Neuronal stem cell (in vitro differentiated cells): Measurements from ENCODE around the gene PIGK.
"Not testable (repeated sequence)": the region's sequence is repeated elsewhere in the genome, so short reads cannot be mapped to it uniquely, and the experiment has no call there.

Experiments
- DNase-seq: peaks from one replicate; pipeline ENCODE4 v3.0.0-alpha.2; 2013; ENCODE audit warnings: low spot score
- H2AFZ ChIP-seq: one replicate; pipeline ENCODE4 v1.6.1; 2013; ENCODE audit warnings: mild to moderate bottlenecking, low read length, inconsistent platforms
- H2AK5ac ChIP-seq: 2 replicates; pipeline ENCODE4 v1.6.1; 2013; ENCODE audit warnings: low read depth, mild to moderate bottlenecking, inconsistent platforms, low read length, moderate library complexity, mixed read lengths
- H2BK120ac ChIP-seq: 2 replicates; pipeline ENCODE4 v1.6.1; 2013; ENCODE audit warnings: low read depth, mild to moderate bottlenecking, inconsistent platforms, low read length, moderate library complexity, mixed read lengths
- H2BK12ac ChIP-seq: one replicate; pipeline ENCODE4 v1.6.1; 2013; ENCODE audit warnings: low read length, inconsistent platforms
- H2BK15ac ChIP-seq: 2 replicates; pipeline ENCODE4 v1.6.1; 2013; ENCODE audit warnings: mild to moderate bottlenecking, low read length, inconsistent platforms, mixed read lengths
- H2BK5ac ChIP-seq: one replicate; pipeline ENCODE4 v1.6.1; 2013; ENCODE audit warnings: inconsistent platforms, mild to moderate bottlenecking, low read length, moderate library complexity
- H3K14ac ChIP-seq: one replicate; pipeline ENCODE4 v1.6.1; 2013; ENCODE audit warnings: low read length, inconsistent platforms
- H3K18ac ChIP-seq: 2 replicates; pipeline ENCODE4 v1.6.1; 2013; ENCODE audit warnings: low read length, inconsistent platforms
- H3K23ac ChIP-seq: 2 replicates; pipeline ENCODE4 v1.6.1; 2013; ENCODE audit warnings: low read depth, mild to moderate bottlenecking, mixed read lengths, low read length, inconsistent platforms; ENCODE audit not compliant: poor library complexity
- H3K27ac ChIP-seq: replicated peaks from 3 replicates; pipeline ENCODE4 v1.5.1; 2013; ENCODE audit warnings: low read length, inconsistent platforms
- H3K27me3 ChIP-seq, 3 experiments: 2 replicates each; pipeline ENCODE4 v1.6.1; 2013; ENCODE audit warnings: low read length in 3 of 3, mild to moderate bottlenecking in 2 of 3, inconsistent platforms in 1 of 3, low read depth in 1 of 3, mixed read lengths in 1 of 3, moderate library complexity in 1 of 3; ENCODE audit not compliant: control insufficient read depth in 3 of 3, insufficient read depth in 3 of 3
- H3K36me3 ChIP-seq, 2 donors: replicated peaks in 1 of 2; 2 replicates each; pipeline ENCODE4 v1.6.1; 2013; ENCODE audit warnings: low read length in 2 of 2; ENCODE audit not compliant: control insufficient read depth in 2 of 2, insufficient read depth in 2 of 2
- H3K4ac ChIP-seq: 2 replicates; pipeline ENCODE4 v1.6.1; 2013; ENCODE audit warnings: inconsistent platforms, mild to moderate bottlenecking, low read length, moderate library complexity
- H3K4me1 ChIP-seq, 2 donors: 1 replicate in 1 of 2; 2 replicates in 1 of 2; pipeline ENCODE4 v1.6.1; 2013; ENCODE audit warnings: low read length in 2 of 2, low read depth in 1 of 2; ENCODE audit not compliant: control insufficient read depth in 2 of 2, insufficient read depth in 1 of 2
- H3K4me2 ChIP-seq: one replicate; pipeline ENCODE4 v1.6.1; 2013; ENCODE audit warnings: mild to moderate bottlenecking, low read length, inconsistent platforms; ENCODE audit not compliant: insufficient read depth, poor library complexity, severe bottlenecking
- H3K4me3 ChIP-seq, 2 donors: 2 replicates each; pipeline ENCODE4 v1.5.1; 2013; ENCODE audit warnings: low read length in 2 of 2, mild to moderate bottlenecking in 2 of 2, inconsistent platforms in 1 of 2, moderate library complexity in 1 of 2
- H3K79me1 ChIP-seq: one replicate; pipeline ENCODE4 v1.6.1; 2013; ENCODE audit warnings: low read depth, mild to moderate bottlenecking, inconsistent platforms, low read length, moderate library complexity
- H3K9ac ChIP-seq: one replicate; pipeline ENCODE4 v1.6.1; 2013; ENCODE audit warnings: mild to moderate bottlenecking, low read depth, low read length, inconsistent platforms; ENCODE audit not compliant: poor library complexity
- H3K9me3 ChIP-seq, 2 donors: replicated peaks in 1 of 2; 2 replicates each; pipeline versions ENCODE3 to v1.6.1; 2013; ENCODE audit warnings: low read length in 2 of 2, mild to moderate bottlenecking in 2 of 2, inconsistent platforms in 1 of 2, low read depth in 1 of 2, mixed read lengths in 1 of 2, moderate library complexity in 1 of 2; ENCODE audit not compliant: control insufficient read depth in 2 of 2, insufficient read depth in 1 of 2
- H4K8ac ChIP-seq: one replicate; pipeline ENCODE4 v1.6.1; 2013; ENCODE audit warnings: low read depth, mild to moderate bottlenecking, inconsistent platforms, low read length, moderate library complexity
- H4K91ac ChIP-seq: one replicate; pipeline ENCODE4 v1.6.1; 2013; ENCODE audit warnings: low read length, low read depth, mild to moderate bottlenecking, inconsistent platforms; ENCODE audit not compliant: poor library complexity
- WGBS, 2 donors: extraction: QIAGEN DNeasy Blood & Tissue Kit; methylation state at CpG; one replicate each; pipeline ENCODE4 v1.1.7; 2013; ENCODE audit warnings: missing lambda C conversion rate in 2 of 2, mixed read lengths in 1 of 2; ENCODE audit not compliant: insufficient read length in 2 of 2, insufficient replicate concordance in 1 of 2; ENCODE audit errors: extremely low coverage in 2 of 2; 5-methylcytosine and 5-hydroxymethylcytosine counted together

PIGK gene

DNA sequence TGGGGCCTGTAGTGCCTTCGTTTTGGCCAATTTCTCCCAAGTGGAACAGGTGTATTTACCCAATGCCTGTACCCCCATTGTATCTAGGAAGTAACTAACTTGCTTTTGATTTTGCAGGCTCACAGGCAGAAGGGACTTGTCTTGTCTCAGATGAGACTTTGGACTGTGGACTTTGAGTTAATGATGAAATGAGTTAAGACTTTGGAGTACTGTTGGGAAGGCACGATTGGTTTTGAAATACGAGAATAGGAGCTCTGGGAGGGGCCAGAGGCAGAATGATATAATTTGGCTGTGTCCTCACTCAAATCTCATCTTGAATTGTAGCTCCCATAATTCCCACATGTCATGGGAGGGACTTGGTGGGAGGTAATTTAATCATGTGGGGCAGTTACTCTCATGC is 59.5 kb downstream of the PIGK start:
- not testable (repeated sequence) for H3K27ac ChIP-seq, H2BK12ac ChIP-seq, H3K27me3 ChIP-seq, H3K79me1 ChIP-seq, H2BK120ac ChIP-seq, H3K23ac ChIP-seq, H4K91ac ChIP-seq, H2AK5ac ChIP-seq, DNase-seq, H3K4ac ChIP-seq, H3K18ac ChIP-seq, H3K9ac ChIP-seq, H2BK15ac ChIP-seq, H3K4me3 ChIP-seq, H3K14ac ChIP-seq, H4K8ac ChIP-seq, H3K4me1 ChIP-seq, H2AFZ ChIP-seq, H3K4me2 ChIP-seq, H2BK5ac ChIP-seq
- H3K9me3 ChIP-seq = peaks cover 0 to 20% of the 10 kb centered on the region in 2 donors
- peaks cover 2 to 35% of the 10 kb centered on the region in 2 donors for H3K36me3 ChIP-seq
- no CpG with 5 or more reads among the region's 3 CpGs for WGBS, 2 donors

DNA sequence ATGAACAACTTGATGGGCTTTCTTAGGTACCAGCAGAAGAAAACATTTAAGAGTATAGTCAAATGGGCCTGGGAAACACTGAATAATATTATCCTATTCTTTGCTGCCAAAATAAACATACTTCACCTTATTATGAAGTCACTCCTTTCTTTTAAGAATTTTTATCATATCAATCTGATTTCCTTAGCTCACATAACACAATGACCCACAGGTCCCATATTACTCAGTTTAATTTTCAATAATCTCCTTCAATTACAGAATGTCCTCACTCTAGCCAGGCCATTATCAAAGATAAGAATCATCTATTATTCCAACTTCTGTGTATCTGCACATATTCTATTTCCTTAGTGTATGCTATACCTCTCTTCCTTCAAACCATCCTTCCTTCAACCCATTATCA is 63.0 kb downstream of the PIGK start:
- Histone ChIP-seq H3K79me1 (no peaks in the 10 kb centered on the region), H4K91ac (no peak overlapping the region)
- DNase-seq = no peak

DNA sequence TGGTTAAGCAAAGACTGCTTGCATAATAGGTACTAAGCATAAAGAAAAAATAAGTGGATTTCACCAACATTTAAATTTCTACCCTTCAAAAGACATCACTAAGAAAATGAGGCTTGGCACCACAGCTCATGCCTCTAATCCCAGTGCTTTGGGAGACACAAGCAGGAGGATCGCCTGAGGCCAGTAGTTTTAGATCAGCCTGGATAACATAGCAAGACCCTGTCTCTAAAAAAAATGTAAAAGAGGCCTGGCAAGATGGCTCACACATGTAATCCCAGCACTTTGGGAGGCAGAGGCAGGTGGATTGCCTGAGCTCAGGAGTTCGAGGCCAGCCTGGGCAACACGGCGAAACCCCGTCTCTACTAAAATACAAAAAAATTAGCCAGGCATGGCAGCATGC is 73.0 kb downstream of the PIGK start:
- no peak overlapping the region for H2BK15ac ChIP-seq
- no peak overlapping the region for H3K23ac ChIP-seq
- H3K9ac ChIP-seq = no peak overlapping the region

More for the DNA sequence above, 63.0 kb downstream of the PIGK start:
- H3K4ac ChIP-seq = no peak overlapping the region
- H3K36me3 ChIP-seq = peaks cover 2 to 20% of the 10 kb centered on the region in 2 donors
- no peak overlapping the region for H3K27ac ChIP-seq
- no peak overlapping the region for H3K23ac ChIP-seq
- no peak overlapping the region for H2BK12ac ChIP-seq
- H3K4me2 ChIP-seq = no peak overlapping the region
- no peak overlapping the region for H4K8ac ChIP-seq
- H3K4me1 ChIP-seq = no peaks in the 10 kb centered on the region
- H3K9ac ChIP-seq = no peak overlapping the region
- H3K18ac ChIP-seq = no peak overlapping the region
- no peak overlapping the region for H2AK5ac ChIP-seq
- H3K4me3 ChIP-seq = no peak overlapping the region
- no peak overlapping the region for H2BK120ac ChIP-seq
- H2BK15ac ChIP-seq = no peak overlapping the region
- no peak overlapping the region for H2AFZ ChIP-seq
- peaks cover 0 to 36% of the 10 kb centered on the region in 2 donors for H3K9me3 ChIP-seq
- no peak overlapping the region for H2BK5ac ChIP-seq
- no peaks in the 10 kb centered on the region for H3K27me3 ChIP-seq
- no peak overlapping the region for H3K14ac ChIP-seq

DNA sequence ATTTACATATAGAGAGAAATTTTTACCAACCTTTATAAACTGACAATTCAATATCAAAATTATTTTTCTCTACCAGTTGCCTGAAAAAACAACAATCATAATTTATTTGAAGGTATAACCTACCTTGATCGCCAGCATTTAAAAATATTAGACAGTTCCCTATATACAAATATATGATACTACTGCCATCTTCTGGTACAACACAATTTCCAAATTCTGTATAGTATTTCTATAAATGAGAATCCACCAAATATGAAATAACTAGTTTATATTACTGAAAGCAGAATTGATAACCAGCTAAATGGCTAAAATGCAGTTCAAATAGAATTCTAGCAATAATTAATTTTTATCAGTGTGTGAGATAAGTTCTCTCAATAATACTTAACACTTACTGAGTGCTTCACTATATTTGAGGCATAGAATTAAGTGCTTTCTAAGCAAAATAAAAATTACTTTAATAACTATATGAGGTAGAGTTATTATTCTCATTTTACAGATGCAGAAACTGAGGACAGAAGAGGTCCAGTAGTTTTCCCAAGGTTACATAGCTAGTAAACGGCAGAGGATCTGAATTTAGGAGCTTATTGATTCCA is 75.6 kb downstream of the PIGK start:
- H4K91ac ChIP-seq = no peak overlapping the region
- H3K27ac ChIP-seq = no peak overlapping the region
- no peak overlapping the region for H3K4me2 ChIP-seq
- no peaks in the 10 kb centered on the region for H3K27me3 ChIP-seq
- no peak overlapping the region for H2AFZ ChIP-seq
- H3K4me3 ChIP-seq = no peak overlapping the region
- H3K36me3 ChIP-seq = no peaks in the 10 kb centered on the region
- no peak overlapping the region for H3K14ac ChIP-seq
- no peaks in the 10 kb centered on the region for H3K4me1 ChIP-seq
- no peaks in the 10 kb centered on the region for H3K9me3 ChIP-seq
- no peak overlapping the region for H4K8ac ChIP-seq
- no peak overlapping the region for H2BK5ac ChIP-seq
- no peak overlapping the region for H2AK5ac ChIP-seq
- no peak overlapping the region for H2BK15ac ChIP-seq
- H2BK12ac ChIP-seq = no peak overlapping the region
- H3K79me1 ChIP-seq = no peaks in the 10 kb centered on the region
- DNase-seq = no peak
- H3K23ac ChIP-seq = no peak overlapping the region
- no peak overlapping the region for H3K4ac ChIP-seq
- no peak overlapping the region for H3K18ac ChIP-seq
- WGBS, 2 donors = no CpG with 5 or more reads among the region's 2 CpGs
- no peak overlapping the region for H2BK120ac ChIP-seq
- H3K9ac ChIP-seq = no peak overlapping the region

More for the DNA sequence above, 73.0 kb downstream of the PIGK start:
- Histone ChIP-seq H3K36me3 (no peaks in the 10 kb centered on the region), H3K27ac (no peak overlapping the region), H3K4me3 (no peak overlapping the region), H3K79me1 (no peaks in the 10 kb centered on the region), H4K91ac (no peak overlapping the region), H2BK12ac (no peak overlapping the region), H2AFZ (no peak overlapping the region), H2BK5ac (no peak overlapping the region), H3K4me2 (no peak overlapping the region), H3K14ac (no peak overlapping the region), H2AK5ac (no peak overlapping the region), H3K18ac (no peak overlapping the region), H3K9me3 (no peaks in the 10 kb centered on the region), H3K27me3 (no peaks in the 10 kb centered on the region), H2BK120ac (no peak overlapping the region), H4K8ac (no peak overlapping the region), H3K4me1 (no peaks in the 10 kb centered on the region), H3K4ac (no peak overlapping the region)
- no peak for DNase-seq
- WGBS, 2 donors = no CpG with 5 or more reads among the region's 5 CpGs
